DMS114 treated with DMSO at 0.1 percent for 48 hours (cell line): ENCODE measurements around the gene PDP2.
"Not testable (repeated sequence)": the region's sequence is repeated elsewhere in the genome, so short reads cannot be mapped to it uniquely, and the experiment has no call there.

Source experiments
- DNase-seq: peaks from one replicate; lab custom pipeline; 2025; ENCODE audit not compliant: unreplicated experiment; lab: John Stamatoyannopoulos, UW

PDP2 gene

DNA sequence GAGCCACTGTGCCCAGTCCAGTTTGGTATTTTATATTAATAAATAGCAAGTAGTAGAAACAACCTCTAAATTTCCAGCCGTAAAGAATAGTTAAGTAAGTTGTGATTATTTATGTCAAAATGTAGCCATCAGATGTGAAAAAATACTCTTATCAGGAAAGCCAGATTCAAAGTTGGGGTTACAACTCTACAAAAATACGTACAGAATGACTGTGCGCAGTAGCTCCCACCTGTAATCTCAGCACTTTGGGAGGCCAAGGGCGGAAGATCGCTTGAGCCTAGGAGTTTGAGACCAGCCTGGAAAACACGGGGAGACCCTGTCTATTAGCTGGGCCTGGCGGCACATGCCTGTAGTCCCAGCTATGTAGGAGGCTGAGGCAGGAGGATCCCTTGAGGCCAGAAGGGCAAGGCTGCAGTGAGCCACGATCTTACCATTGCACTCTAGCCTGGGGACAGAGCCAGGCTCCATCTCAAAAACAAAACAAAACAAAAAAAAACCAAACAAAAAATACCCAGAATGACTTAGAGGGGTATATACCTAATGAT lies 1.7 kb downstream of the PDP2 start:
- DNase-seq = no peak

DNA sequence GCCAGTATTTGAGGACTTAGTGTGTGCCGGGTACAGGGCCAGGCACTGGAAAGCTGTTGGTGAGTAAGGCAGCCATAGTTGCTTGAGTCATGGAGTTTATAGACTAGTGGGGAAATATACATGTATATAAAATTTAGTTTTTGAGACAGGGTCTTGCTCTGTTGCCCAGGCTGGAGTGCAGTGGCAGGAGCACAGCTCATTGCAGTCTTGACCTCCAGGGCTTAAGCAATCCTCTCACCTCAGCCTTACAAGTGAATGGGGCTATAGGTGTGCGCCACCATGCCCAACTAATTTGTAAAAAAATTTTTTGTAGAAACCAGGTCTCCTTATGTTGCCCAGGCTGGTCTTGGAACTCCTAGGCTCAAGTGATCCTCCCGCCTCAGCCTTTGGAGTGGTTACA lies 2.4 kb downstream of the PDP2 start:
- no peak for DNase-seq

DNA sequence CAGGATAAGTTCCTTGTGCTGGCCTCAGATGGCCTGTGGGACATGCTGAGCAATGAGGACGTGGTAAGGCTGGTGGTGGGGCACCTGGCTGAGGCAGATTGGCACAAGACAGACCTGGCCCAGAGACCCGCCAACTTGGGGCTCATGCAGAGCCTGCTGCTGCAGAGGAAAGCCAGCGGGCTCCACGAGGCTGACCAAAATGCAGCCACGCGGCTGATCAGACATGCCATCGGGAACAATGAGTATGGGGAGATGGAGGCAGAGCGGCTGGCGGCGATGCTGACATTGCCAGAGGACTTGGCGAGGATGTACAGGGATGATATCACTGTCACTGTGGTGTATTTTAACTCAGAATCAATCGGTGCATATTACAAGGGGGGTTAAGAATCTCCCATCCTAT lies 5.2 kb downstream of the PDP2 start:
- no peak for DNase-seq

DNA sequence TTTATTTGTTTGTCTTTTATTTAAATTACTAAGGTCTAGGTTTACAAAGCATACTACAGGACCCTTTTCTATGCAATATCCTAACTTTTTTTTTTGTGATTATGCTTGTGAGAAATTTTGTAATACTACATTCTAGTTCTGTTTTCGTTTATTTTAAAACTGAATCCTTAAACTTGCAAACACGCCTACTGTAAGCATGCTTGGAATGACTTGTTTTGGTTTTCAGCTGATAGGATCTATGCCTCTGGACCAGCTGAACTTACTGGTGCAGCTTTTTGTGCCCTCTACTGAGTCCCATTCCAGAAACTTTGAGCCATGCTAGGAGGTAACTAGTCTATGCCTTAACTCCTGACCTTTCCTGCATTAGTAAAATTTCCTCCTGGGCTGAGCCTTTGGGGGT lies 6.0 kb downstream of the PDP2 start:
- no peak for DNase-seq

DNA sequence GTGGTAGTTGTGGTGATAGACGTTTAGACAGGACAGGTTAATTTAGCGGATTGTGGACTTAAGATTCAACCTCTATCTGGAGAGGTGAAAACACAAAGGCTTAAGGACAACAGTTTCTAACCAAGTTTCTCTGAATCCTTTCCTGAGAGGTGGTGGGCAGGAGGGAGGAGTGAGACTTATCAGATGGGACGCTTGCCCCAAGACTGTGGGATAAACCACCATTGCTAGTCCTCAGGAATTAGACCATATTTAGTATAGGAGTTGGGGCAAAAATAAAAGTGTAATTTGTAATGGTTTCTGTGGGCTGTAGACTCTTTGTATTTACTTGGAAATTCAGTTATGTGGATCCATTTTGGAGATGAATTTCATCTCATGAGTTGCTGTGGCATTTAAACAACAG lies 6.6 kb downstream of the PDP2 start:
- DNase-seq = no peak

DNA sequence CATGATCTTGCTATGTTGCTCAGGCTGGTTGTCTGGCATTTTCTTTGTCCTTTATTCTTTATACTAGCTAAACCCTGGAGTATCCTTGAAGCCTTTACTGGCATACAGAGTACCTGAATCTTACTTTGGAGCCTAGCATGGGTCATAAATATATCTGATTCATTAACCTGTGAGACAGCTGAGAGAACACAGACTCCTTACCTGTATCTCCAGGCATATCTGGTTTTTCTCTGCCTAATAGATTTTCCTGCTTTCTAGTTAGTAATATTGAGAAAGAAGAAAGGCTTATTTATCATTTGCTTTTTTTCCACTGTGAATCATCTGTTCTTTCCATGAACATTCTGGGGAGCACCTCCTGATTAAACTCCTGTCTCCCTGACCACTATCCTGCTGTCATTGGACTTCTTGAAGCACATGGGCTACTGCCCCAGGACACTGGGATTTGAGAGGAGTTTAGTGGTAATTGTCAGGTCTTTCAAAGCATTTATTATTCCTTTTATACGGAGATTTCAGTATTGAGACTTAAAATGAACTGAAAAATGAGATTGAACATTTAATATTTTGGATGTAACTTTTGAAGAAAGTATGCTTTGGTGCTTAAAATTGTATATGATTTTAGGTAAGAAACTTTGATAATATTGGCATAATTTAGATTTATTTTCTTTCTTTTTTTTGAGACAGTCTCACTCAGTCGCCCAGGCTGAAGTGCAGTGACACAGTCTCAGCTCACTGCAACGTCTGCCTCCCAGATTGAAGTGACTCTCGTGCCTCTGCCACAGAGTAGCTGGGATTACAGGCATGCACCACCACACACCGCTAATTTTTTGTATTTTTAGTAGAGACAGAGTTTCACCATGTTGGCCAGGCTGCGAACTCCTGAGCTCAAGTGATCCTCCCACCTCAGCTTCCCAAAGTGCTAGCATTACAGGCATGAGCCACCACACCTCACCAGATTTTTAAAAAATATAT lies 8.6 kb downstream of the PDP2 start:
- DNase-seq = no peak

DNA sequence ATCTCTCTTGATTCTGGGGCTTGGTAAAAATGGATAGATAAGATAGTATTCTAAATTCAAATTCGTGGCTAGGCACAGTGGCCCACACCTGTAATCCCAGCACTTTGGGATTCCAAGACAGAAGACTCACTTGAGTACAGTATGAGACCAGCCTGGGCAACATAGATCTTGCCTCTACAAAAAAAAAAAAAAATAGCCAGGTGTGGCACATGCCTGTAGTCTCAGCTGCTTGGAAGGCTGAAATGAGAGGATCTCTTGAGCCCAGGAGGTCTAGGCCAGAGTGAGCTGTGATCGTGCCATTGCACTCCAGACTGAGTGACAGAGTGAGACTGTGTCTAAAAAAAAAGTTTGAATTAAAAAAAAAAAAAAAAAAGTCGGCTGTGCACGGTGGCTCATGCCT lies 9.3 kb downstream of the PDP2 start:
- no peak for DNase-seq

DNA sequence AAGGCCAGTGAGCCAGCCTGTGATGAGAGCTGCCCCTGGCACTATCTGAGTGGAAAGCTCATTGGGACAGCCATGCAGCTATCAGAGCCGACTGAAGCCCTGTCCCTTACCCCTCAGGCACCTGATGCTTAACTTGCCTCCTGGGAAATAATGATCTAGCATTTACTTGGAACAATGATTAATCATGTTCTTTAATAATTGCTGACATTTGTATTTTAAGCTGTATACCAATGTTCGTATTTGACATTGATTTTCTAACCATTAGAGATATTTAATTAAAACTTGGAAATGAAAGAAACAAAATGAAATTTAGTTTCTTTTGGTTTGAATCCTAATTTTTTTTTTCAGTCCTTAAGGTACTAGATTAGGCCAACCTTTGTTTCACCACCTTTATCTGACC lies 10.5 kb downstream of the PDP2 start:
- DNase-seq = no peak

DNA sequence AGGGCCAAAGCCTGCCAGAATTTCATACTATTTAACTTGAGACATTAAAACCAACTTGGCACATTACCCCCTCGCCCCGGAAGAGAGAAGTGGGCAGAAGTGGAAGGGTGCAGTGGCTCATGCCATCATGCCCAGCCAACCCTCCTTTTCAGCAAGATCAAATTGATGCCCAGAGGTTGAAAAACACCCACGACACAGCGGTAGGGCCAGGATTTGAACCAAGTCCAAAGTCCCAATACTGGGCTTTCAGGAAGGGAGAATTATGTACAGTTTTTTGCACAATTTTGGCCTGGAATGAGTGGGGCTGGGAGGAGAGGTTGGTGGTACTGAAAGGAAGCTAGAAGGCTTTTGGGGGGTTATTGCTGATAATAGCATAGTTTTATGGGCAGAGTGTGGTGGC lies 11.0 kb downstream of the PDP2 start:
- DNase-seq = no peak

DNA sequence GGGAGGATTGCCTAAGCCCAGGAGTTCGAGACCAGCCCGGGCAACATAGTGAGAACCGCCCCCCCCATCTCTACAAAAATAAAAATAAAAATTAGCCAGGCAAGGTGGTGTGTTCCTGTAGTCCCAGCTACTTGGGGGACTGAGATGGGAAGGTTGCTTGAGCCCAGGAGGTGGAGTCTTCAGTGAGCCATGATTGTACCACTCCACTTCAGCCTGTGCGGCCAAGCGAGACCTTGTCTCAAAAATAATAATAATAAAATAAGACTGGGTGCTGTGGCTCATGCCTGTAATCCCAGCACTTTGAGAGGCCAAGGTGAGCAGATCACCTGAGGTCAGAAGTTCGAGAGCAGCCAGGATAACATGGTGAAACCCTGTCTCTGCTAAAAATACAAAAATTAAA lies 11.5 kb downstream of the PDP2 start:
- no peak for DNase-seq

DNA sequence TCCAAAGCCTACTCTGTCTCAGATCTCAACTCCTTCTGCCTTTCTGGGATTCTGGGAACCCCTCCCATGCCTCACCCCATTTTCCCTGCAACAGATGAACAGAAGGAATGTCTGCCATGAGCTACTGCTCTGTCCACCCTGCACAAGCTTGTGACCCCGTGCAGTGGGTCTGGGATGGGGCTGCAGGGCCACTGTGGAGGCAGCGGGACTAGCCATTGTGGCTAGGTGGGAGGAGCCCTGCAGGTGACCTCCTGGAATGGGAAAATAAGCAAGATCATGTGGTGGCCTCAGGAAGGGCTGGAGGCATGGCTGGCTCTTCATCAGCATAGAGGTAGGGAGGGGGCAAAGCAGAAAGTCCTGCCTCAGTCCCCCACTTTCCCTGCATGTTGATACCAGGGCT lies 13.7 kb downstream of the PDP2 start:
- no peak for DNase-seq

DNA sequence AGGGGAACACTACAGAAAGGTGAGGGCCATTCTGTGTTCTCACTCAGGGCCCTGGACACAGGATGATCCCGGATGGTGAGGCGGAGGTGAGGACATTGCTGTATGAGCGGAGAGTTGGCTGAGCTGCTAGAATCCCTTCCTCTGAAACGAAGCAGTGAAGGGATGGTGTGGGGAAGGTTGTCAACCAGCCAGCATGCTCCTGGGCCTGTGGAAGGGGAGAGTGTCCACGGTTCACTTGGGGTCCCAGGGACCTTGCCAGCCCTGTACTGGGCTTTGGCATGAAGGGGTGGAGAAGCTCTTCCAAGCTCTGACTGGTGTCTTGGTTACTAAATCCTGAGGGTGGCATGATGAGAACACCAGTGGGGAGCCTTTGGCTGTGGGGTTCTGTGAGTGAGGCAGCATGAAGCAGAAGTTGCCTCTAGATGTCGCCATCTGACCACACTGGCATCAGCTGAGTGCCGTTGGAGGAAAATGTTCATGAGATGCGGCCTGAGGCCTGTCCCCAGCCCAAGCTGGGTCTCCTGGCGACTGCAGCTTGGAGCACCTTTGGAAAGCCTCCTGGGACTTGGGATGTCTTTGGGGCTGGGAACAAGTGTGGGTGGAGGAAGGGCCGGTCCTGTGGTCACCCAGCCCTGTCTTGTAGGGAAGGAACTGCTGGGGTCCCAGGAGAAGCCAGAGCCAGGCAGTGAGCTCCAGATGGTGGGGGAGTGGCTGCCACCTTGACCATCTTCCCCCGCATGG lies 14.8 kb downstream of the PDP2 start:
- peak; percentile 55 for DNase-seq

DNA sequence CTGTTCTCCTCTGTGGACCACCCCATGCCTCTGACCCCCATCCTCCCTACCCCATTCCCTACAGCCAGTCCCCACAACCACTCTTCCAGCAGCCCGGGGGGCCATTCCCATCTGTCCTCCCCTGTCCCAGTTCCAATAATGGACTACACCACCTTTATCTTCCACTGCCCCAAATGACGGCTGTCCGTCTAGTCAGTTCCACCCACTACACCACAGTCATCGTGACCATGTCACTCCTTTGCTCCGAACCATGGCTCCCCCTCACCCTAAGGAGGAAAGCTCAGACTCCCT lies 15.3 kb downstream of the PDP2 start:
- no peak for DNase-seq

DNA sequence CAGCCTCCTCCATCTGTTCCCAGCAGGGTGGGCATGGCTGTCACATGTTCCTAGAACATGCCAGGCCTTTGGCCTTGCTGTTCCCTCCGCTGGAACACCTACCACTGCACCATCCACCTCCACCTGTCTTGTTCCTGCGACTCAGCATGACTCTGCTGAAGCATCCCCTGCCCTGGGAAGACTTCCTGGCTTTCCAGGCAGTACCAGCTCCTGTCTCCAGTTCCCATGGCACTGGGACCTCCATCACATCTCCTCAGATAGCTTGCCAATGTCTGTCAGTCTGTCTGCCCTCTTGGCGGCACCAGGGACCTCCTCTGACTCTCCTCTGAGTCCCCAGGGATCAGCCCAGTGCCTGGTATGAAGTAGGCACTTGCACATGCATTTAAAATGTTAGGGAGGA lies 15.7 kb downstream of the PDP2 start:
- no peak for DNase-seq

DNA sequence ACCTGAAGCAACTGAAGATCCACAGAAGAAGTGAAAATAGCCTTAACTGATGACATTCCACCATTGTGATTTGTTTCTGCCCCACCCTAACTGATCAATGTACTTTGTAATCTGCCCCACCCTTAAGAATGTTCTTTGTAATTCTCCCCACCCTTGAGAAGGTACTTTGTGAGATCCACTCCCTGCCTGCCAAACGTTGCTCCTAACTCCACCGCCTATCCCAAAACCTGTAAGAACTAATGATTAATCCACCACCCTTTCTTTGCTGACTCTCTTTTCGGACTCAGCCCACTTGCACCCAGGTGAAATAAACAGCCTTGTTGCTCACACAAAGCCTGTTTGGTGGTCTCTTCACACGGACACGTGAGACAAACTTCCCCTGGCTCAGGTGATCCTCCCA lies 16.4 kb downstream of the PDP2 start:
- not testable (repeated sequence) for DNase-seq

DNA sequence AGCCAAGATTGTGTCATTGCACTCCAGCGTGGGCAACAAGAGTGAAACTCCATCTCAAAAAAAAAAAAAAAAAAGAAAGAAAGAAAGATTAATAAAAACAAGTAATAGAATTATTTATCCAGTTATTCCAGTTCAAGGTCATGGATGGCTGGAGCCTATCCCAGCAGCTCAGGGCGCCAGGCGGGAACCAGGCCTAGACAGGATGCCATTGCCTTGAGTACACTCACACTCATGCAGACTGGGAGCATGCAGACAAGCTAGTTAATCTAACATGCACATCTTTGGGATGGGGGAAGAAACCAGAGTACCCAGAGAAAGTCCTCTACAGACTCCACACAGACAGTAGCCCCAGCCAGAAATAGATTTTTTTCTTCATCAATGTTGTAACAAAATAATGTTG lies 17.9 kb downstream of the PDP2 start:
- no peak for DNase-seq

DNA sequence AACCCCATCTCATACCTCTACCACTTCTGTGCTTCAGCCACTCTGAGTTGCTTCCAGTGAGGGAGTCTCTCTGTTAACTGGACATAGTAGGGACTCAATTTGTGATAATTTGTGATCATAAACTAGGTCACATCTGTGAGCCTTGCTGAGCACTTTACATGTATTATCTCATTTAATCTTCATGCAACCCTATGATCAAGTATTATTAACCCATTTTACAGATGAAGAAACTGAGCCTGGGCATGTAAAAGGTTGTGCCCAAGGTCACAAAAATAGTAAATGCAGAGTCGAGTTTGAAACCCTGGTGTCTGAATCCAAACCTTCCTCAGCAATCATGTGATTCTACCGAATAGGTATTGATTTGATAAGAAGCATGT lies 18.6 kb downstream of the PDP2 start:
- DNase-seq = no peak

DNA sequence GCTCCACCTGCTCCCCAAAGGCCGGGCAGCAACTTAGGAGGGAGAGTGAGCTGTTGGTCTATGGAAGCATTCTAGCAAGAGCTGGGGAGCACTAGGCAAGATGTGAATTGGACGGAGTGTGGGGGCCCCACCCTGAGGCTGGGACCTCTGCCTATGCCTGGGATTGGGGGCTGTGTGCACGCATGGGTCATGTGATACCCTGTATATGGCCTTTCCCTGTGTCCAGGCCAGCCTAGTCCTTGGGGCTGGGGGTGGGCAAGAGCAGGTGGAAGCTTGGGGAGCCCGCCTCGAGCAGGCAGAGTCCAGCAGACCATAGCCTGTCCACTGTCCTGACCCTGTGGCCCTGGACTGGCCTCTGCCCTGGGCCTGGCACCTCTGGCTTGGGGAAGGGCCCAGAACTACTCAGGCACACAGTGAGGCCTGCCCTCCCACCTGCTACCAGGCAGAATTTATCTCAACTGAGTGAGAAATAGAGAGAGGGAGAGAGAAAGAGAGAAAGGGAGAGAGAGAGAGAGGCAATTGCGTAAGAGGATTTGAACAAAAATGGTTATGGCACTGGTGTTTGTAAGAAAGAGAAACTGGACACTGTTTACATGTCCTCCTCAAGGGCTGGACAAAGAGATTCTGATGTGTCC lies 19.1 kb downstream of the PDP2 start:
- DNase-seq = no peak

DNA sequence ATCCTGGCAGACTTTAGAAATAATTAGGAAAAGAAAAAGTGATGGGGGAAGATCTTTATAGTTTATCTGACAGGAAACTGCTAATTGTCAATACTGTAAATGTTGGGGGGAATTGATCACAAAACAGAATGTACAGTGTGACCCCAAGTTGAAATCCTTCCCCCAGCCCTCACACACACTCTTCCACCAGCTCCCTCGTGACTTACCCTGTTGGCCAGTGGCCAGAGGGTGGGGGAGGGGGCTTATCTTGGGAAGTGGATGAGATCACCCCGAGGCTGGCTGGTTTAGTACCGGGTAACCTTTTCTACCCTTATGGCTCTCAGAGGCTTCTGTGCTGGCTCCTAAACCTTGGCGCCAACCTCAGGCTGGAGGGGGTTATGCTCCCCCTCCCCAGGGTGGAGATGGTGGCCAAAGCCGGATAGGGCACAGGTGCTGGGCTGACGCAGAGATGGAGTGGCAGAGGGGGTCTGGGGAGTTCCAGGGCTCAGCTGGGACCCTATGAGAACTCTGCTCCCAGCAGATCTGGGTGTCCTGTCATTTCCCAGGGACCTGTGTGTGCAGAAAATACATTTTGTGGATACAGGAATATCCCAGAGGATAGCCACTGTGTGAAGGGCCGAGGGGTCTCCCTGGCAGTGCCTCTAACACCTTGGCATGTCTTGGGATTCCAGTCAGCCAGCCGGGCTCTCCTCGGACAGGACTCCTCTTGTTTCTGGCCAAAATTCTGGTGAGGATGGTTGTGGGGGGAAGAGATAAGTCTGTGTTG lies 19.8 kb downstream of the PDP2 start:
- no peak for DNase-seq

DNA sequence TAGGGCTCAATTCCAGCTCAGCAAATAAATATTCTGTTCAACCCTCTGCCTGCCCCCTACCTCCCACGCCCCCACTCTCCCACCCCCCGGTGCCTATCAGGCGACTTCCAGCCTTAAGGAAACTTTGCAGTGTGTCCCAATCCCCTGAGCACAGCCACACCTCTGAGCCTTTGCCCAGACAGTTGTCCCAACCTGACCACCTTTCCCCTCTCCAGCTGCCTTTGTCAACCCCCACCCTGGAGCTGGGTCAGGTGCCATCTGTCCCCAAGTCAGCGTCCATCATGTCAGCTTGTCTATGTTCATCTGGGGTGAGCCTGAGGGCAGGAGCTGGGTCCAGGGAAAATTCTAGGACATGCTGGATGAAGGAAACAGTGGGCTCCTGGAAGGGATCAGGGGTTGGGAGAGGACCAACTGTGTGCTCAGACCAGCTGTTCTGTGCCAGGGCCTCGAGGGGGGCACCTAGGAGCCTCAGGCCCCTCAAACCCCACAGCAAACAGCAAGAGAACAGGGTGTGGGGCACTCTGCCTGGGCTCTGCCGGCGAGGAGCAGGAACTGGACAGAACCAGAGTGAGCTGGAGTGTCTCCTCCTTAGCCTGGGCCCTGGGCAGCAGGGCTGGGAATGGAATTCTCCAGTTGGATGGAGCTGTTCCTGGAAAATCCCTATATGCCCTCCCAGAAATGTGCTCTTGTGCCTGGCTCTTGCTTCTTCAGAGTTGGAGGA lies 20.6 kb downstream of the PDP2 start:
- no peak for DNase-seq

DNA sequence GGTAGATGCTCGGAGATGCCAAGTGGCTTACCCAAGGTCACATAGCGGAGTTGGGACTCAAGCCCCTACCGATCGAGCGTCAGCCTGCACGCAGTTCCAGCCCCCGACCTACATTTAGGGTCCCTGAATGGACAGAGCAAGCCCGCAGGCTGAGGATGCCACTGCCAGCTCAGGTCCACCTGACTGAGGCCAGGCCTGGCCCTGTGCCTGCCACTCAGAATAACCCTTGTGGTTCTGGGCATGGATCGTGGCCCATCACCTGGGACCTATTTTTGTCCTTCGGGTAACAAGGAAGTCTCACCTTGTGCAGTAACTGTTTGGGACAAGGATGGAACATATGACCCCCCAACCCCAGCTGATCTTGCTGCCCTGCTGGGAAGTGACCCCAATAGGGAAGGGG lies 21.3 kb downstream of the PDP2 start:
- no peak for DNase-seq
